Measurements from ENCODE around the gene GSN.

DNA sequence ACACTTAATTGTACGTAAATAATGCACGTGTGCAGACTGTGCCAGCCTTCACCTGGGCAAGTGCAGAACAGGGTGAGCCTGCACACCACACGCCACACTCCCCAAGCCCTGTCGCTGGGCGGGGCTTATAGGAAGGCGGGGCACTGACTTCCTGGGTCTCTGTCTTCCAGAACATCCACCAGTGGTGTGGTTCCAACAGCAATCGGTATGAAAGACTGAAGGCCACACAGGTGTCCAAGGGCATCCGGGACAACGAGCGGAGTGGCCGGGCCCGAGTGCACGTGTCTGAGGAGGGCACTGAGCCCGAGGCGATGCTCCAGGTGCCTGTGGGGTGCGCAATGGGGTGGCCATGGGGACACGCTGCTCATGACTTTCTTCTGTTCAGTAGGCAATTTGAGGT lies 44.2 kb downstream of the GSN start:
- TF ChIP-seq, protein P1, sequence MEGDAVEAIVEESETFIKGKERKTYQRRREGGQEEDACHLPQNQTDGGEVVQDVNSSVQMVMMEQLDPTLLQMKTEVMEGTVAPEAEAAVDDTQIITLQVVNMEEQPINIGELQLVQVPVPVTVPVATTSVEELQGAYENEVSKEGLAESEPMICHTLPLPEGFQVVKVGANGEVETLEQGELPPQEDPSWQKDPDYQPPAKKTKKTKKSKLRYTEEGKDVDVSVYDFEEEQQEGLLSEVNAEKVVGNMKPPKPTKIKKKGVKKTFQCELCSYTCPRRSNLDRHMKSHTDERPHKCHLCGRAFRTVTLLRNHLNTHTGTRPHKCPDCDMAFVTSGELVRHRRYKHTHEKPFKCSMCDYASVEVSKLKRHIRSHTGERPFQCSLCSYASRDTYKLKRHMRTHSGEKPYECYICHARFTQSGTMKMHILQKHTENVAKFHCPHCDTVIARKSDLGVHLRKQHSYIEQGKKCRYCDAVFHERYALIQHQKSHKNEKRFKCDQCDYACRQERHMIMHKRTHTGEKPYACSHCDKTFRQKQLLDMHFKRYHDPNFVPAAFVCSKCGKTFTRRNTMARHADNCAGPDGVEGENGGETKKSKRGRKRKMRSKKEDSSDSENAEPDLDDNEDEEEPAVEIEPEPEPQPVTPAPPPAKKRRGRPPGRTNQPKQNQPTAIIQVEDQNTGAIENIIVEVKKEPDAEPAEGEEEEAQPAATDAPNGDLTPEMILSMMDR (IDR thresholded peaks at IDR 0.05): no peak
- TF ChIP-seq POLR2A (IDR thresholded peaks at IDR 0.05): no peak
